ENCODE data around the gene ZSCAN29.
"Not testable (repeated sequence)": the region's sequence is repeated elsewhere in the genome, so short reads cannot be mapped to it uniquely, and the experiment has no call there.

The ZSCAN29 gene

GRCh38 chr15:43370975-43371974 is at the start of gene ZSCAN29, which contains the start of gene TUBGCP4:
ZSCAN29 (minus strand) TSS chr15:43371043; CDS start chr15:43369913, 1,130 bp downstream.
TUBGCP4 (plus strand) TSS chr15:43371101; CDS start chr15:43371355, 254 bp downstream.
- in situ Hi-C loops (cut with HindIII; ENCODE audit: low sequenced_read_pairs), result no loop called here

DNA sequence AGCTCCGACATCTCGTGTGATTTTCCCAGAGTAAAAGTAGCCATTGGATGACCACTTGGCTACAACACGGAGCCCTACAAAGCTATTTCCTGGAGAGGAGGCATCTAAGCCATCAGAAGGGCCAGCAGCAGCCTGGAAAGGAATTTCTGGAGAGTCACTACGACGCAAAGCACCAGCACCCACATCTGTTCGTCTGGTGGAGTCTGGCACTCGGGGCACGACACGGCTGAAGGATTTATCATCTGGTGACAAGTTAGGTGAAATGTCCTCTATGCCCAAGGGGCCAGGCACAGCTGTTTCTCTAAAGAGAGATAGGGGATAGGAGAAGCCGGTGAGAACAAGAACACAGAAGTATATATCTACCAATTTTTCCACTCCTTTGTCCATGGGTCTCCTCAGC is 49.6 kb upstream of the ZSCAN29 start:
- in situ Hi-C loops (cut with HindIII; ENCODE audit: low sequenced_read_pairs), result no loop called here

DNA sequence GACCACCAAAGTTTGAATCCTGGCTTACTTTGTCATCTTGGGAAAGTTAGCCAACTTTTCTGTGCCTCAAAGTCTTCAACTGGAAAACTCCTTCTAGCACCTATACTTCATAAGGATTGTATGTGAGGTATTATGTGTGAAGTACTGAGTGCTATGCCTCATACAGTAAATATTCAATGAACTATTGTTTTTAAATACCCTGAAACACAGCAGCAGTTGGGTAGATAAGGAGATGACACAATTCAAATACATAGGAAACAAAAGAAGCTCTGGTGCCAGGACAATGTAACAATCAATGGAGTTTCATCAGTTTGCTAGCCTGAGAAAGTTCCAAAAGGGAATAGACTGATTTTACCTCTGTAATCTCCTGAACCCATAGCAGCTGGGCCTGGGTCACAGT is 43.4 kb upstream of the ZSCAN29 start:
- in situ Hi-C loops (cut with HindIII; ENCODE audit: low sequenced_read_pairs), result no loop called here

DNA sequence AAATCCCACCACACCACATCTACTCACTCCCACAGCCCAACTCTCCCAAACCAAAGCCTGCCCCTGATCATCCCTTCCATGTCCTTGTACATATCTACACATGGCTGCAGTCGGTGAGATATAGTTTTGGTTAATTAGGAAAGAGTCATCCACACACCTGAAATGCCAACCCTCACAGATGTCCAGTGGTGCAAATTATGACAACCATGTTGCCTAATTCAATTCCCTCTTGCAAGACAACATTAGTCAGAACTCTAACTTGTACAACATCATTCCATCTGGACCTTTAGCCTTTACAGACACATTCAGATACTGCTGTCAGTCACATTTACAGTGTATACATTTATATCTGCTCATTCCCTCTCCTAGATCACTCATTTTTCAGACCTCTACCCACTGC is 41.3 kb upstream of the ZSCAN29 start:
- in situ Hi-C loops (cut with HindIII; ENCODE audit: low sequenced_read_pairs), result no loop called here

GRCh38 chr15:43410572-43411214 is 39.9 kb upstream of the ZSCAN29 start:
- in situ Hi-C loops (cut with HindIII; ENCODE audit: low sequenced_read_pairs), result no loop called here

DNA sequence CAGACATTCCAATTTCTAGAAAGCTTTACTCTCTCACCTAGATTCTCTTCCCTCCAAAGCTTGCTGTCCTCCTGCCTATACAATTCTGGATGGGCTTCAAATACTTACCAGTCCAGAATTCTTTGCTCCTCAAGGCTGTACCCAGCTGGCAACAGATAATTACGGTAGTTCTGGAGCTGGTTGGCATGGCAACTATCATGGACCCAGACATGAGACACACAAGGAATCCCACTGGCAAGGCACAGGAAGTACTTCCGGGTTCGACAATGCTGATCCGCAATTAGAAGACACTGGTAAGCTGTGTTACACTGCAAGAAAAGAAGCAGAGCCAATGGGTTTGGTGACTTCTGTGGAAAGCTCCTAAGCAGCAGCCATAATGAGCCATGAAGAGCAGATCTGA is 37.9 kb upstream of the ZSCAN29 start:
- in situ Hi-C loops (cut with HindIII; ENCODE audit: low sequenced_read_pairs), result no loop called here

DNA sequence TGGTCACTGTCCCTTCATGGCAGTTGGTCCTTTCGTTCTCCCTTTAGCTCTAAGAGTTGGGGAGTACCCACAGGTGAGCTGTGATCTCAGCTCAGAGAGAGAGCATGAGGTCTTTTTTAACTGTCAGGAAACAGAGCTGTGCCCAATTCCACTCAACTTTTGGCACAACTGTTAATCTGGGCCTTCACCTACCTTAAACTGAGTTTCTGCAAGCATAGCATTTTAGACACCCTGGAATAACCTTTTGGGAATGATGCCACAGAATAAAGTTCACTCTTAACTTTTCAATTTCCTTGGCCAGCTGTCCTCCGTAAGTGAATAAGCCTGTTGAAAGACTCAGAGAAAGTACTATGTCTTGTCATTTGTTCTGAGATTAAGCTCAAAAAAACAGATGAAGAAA is 36.0 kb upstream of the ZSCAN29 start:
- in situ Hi-C loops (cut with HindIII; ENCODE audit: low sequenced_read_pairs), result no loop called here

DNA sequence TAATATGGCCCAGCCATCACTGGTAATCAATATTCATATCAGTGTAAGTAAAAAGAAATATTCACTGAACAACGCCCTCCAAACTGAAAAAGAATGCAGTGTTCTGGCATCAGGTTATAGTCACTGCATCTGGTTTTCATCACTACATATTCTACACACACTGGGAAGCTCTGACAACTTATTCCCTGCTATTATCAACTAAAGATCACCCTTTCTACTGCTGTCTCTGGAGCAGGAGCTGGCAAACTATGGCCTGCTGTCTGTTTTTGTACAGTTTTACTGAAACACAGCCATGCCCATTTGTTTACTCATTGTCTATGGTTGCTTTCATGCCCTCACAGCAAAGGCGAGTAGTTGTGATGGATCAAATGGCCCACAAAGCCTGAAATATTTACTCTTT is 35.3 kb upstream of the ZSCAN29 start:
- in situ Hi-C loops (cut with HindIII; ENCODE audit: low sequenced_read_pairs), result no loop called here

DNA sequence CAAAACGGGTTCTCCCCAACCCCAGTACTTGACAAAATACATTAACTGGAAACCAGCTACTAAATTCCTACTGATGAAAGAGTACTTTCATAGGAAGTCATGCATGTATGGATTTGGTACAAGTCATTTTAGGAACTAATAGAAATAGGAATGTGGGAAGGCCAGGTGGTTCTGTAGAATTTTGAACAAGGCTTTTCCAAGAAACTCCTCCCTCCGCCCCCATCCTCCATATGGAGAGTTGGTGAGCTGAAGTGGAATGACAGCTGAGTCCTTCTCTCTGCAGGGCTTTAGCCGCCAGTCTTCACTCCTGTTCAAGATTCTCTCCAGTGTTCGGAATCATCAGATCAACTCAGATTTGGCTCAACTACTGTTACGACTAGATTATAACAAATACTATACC is 33.3 kb upstream of the ZSCAN29 start:
- in situ Hi-C loops (cut with HindIII; ENCODE audit: low sequenced_read_pairs), result no loop called here

DNA sequence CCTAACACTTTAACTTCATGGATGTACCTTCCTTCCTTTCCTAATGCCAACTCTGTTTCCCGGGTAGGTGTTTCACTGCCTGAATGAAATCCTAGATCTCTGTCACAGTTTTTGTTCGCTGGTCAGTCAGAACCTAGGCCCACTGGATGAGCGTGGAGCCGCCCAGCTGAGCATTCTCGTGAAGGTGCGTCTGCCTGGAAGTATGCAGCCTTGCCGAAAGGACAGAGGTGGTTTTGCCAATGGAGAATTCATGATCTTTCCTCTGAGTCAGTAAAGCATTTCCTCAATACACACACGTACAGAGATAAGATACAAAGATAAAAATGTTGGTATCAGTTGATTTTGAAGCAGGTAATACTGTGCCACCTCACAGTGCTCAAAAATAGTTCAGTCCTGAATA is 32.8 kb upstream of the ZSCAN29 start:
- in situ Hi-C loops (cut with HindIII; ENCODE audit: low sequenced_read_pairs), result no loop called here

- in situ Hi-C loops (cut with HindIII; ENCODE audit: low sequenced_read_pairs), result no loop called here
These were observed 31.4 kb upstream of the ZSCAN29 start for GRCh38 chr15:43402255-43402654.

- in situ Hi-C loops (cut with HindIII; ENCODE audit: low sequenced_read_pairs), result not testable (repeated sequence)
These were observed 22.7 kb upstream of the ZSCAN29 start for GRCh38 chr15:43393592-43393991.

DNA sequence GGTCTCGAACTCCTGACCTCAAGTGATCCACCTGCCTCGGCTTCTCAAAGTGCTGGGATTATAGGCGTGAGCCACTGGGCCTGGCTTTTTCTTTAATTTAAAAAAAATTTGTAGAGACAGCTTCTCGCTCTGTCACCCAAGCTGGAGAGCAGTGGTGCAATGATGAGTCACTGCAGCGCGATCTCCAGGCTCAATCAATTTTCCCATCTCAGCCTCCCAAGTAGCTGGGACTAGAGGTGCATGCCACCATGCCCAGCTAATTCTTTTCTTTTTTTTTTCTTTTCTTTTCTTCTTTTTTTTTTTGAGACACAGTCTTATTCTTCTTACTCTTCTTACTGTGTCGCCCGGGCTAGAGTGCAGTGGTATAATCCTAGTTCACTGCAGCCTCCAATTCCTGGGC is 19.9 kb upstream of the ZSCAN29 start:
- in situ Hi-C loops (cut with HindIII; ENCODE audit: low sequenced_read_pairs), result no loop called here

DNA sequence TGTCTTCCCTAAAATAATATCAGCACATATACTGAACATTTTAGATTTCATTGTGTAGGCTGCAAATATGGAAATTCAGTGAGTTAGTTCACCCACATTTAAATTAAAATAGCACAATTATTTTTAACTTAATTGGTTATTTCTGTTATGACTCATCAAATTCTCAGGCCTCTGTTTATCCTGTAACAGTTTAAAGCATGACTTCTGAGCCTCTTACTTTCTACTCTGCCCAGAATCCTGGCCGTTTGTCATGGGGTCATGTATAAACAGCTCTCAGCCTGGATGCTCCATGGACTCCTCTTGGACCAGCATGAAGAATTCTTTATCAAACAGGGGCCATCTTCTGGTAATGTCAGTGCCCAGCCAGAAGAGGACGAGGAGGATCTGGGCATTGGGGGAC is 12.2 kb upstream of the ZSCAN29 start:
- in situ Hi-C loops (cut with HindIII; ENCODE audit: low sequenced_read_pairs), result no loop called here

DNA sequence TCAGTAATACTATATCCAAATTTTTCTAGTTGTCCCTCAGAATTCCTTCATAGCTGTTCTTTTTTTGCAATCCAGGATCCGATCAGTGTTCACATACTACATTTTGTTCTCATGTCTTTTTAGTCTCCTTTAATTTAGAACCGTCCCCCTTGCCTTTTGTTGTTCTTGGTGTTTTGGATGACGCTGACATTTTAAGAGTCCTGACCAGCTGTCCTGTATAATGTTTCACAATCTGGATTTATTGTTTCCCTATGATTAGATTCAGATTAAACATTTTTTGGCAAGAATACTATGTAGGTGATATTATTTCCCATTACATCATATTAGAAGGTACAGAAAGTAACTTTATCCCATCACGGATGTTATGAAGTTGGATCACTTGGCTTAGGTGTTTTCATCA is 11.5 kb upstream of the ZSCAN29 start:
- in situ Hi-C loops (cut with HindIII; ENCODE audit: low sequenced_read_pairs), result no loop called here

- in situ Hi-C loops (cut with HindIII; ENCODE audit: low sequenced_read_pairs), result no loop called here
These were observed 7.8 kb upstream of the ZSCAN29 start for GRCh38 chr15:43378601-43379000.

DNA sequence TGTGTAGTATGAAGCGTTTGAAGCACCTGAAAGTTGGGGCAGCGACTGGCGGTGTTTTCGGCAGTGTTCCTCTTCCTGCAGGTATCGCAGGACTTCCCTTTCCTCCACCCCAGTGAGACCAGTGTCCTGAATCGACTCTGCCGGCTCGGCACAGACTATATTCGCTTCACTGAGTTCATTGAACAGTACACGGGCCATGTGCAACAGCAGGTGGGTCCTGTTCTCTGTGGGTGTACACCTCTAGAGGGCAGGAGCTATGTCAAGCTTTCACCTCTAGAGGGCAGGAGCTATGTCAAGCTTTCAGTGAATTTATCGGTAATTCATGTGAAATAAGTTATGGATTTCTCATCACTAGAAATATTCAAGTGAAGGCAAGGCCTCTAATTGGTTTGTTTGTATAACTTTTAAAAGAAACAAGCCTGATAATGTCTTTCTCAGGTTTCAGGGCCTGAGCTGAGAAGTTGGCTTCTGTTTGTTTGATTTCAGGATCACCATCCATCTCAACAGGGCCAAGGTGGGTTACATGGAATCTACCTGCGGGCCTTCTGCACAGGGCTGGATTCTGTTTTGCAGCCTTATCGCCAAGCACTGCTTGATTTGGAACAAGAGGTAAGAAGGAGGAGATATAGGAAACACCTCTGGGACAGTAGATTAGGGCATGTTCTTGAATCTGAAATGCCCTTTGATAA is 5.3 kb upstream of the ZSCAN29 start:
- in situ Hi-C loops (cut with HindIII; ENCODE audit: low sequenced_read_pairs), result no loop called here

DNA sequence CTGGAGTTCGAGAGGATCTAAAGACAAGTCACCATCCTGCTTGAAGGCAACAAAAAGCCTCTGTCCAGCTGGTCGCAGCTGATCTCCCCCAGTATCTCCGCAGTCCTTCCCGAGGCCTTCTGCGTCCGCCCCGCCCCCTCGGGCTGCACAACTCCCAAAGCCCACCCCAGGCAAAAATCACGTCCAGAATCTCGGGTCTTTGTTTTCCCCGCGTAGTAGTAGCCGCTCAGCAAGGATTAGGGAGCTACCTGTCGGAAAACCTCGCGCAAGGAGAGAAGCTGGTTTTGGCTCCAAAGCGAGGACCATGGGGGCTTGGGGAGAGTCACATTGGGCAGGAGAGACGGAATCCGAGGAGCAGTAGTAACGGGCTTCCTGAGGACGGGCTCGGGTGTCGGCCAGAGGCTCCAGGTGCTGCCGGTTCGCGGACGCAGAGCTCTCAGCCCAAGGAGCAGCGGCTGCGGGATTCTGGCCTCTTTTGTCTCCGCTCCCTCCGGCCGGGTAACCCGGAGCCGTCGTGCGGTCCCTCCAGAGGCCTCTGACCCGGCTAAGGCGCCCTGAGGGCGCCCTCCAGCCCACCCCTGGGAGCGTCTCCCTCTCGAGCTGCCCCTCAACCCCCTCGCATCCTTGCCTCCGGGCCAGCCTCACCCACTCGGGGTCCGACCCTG is 401 bp downstream of the ZSCAN29 start:
- in situ Hi-C loops (cut with HindIII; ENCODE audit: low sequenced_read_pairs), result no loop called here

GRCh38 chr15:43361313-43361903 is 9.4 kb downstream of the ZSCAN29 start:
- in situ Hi-C loops (cut with HindIII; ENCODE audit: low sequenced_read_pairs), result loop anchor here (5.0 kb wide), 1 partner anchor 56 kb away; no protein-coding TSS in a partner anchor

- in situ Hi-C loops (cut with HindIII; ENCODE audit: low sequenced_read_pairs), result loop anchor here (5.0 kb wide), 1 partner anchor 56 kb away; no protein-coding TSS in a partner anchor
These were observed 10.0 kb downstream of the ZSCAN29 start for GRCh38 chr15:43360821-43361220.
